K562 (cell line): ENCODE results near the gene FAM53A. TPM values are rescaled to one million over a fixed set of nuclear protein-coding genes. Genes with fewer than 3 reads are reported as not detected.

ENCODE experiments used
- ATF7 ChIP-seq: fragments of 450-650 bp; IDR thresholded peaks from 2 replicates; pipeline ENCODE4 v1.7.1; 2014; ENCODE audit warnings: mild to moderate bottlenecking, moderate library complexity
- EP300 ChIP-seq: IDR thresholded peaks from 2 replicates; pipeline ENCODE4 v1.6.1; 2012; ENCODE audit warnings: low read length, improper control_type of control experiment
- ESRRB ChIP-seq: fragments of 250-450 bp; sonication (Bioruptor Pico); IDR thresholded peaks from 2 replicates; pipeline ENCODE4 v1.5.0; 2020; ENCODE audit warnings: mild to moderate bottlenecking, moderate library complexity, borderline replicate concordance
- FOS ChIP-seq: IDR thresholded peaks from 3 replicates; pipeline ENCODE4 v1.6.1; 2011; ENCODE audit not compliant: insufficient read length; ENCODE audit errors: extremely low read depth
- GATA2 ChIP-seq: sonication (generic); formaldehyde crosslinking; IDR thresholded peaks from 2 replicates; pipeline ENCODE4 v1.4.0; 2020; ENCODE audit warnings: mild to moderate bottlenecking, missing genetic modification reagents
- GATAD2B ChIP-seq: fragments of 450-650 bp; IDR thresholded peaks from 2 replicates; pipeline ENCODE4 v1.6.1; 2017; ENCODE audit warnings: mild to moderate bottlenecking, borderline replicate concordance
- HMG20A ChIP-seq: fragments of 450-650 bp; formaldehyde crosslinking; conservative IDR thresholded peaks from 2 replicates; pipeline ENCODE4 v1.4.0; 2020; ENCODE audit warnings: mild to moderate bottlenecking, mixed read lengths
- JUN ChIP-seq, 2 experiments: sonication (generic) in 1 of 2; formaldehyde crosslinking in 1 of 2; IDR thresholded peaks; 2 replicates each; pipeline versions ENCODE4 v1.6.1 to v1.8.0; 2012 to 2022; ENCODE audit warnings: borderline replicate concordance in 2 of 2, mild to moderate bottlenecking in 2 of 2, improper control_type of control experiment in 1 of 2, low read depth in 1 of 2, low read length in 1 of 2, missing genetic modification reagents in 1 of 2
- NONO ChIP-seq, 2 experiments: fragments of 200-400 bp in 1 of 2; fragments of 450-650 bp in 1 of 2; formaldehyde crosslinking in 1 of 2; IDR thresholded peaks; 2 replicates each; pipeline ENCODE4 v1.6.1; 2017; ENCODE audit warnings: low read depth in 2 of 2, mild to moderate bottlenecking in 2 of 2, moderate library complexity in 2 of 2, low read length in 1 of 2
- NR2C1 ChIP-seq, 2 experiments: fragments of 450-650 bp; IDR thresholded peaks; 2 replicates each; pipeline ENCODE4 v1.6.1; 2017; ENCODE audit warnings: mild to moderate bottlenecking in 2 of 2, antibody characterized with exemption in 1 of 2, inconsistent platforms in 1 of 2, missing compliant biosample characterization in 1 of 2, missing genetic modification characterization in 1 of 2
- NR2C2 ChIP-seq, 2 experiments: fragments of 200-800 bp in 1 of 2; sonication (Bioruptor generic) in 1 of 2; sonication (generic) in 1 of 2; formaldehyde crosslinking in 1 of 2; IDR thresholded peaks; 2 replicates each; pipeline versions ENCODE4 v1.6.1 to v1.8.0; 2016 to 2022; ENCODE audit warnings: mild to moderate bottlenecking in 1 of 2, missing compliant biosample characterization in 1 of 2, missing genetic modification characterization in 1 of 2, missing genetic modification reagents in 1 of 2
- PCBP2 ChIP-seq: fragments of 200-400 bp; formaldehyde crosslinking; IDR thresholded peaks from 2 replicates; pipeline ENCODE4 v1.6.1; 2018; ENCODE audit warnings: low read length, low read depth, mild to moderate bottlenecking, moderate library complexity; ENCODE audit not compliant: poor library complexity, severe bottlenecking
- SAFB ChIP-seq: fragments of 200-400 bp; formaldehyde crosslinking; IDR thresholded peaks from 2 replicates; pipeline ENCODE4 v1.6.1; 2017; ENCODE audit warnings: low read depth, low read length, borderline replicate concordance
- SETDB1 ChIP-seq: IDR thresholded peaks from one replicate; pipeline ENCODE4 v1.6.1; 2012; ENCODE audit warnings: low read length, control low read depth, inconsistent platforms
- SRSF3 ChIP-seq: fragments of 200-400 bp; formaldehyde crosslinking; IDR thresholded peaks from 2 replicates; pipeline ENCODE4 v1.6.1; 2016; ENCODE audit warnings: mild to moderate bottlenecking, low read length, moderate library complexity; ENCODE audit not compliant: insufficient read depth
- YBX1 ChIP-seq: fragments of 450-650 bp; IDR thresholded peaks from 2 replicates; pipeline ENCODE4 v1.7.1; 2016; ENCODE audit warnings: mild to moderate bottlenecking
- ZNF121 ChIP-seq: sonication (generic); formaldehyde crosslinking; conservative IDR thresholded peaks from 2 replicates; pipeline ENCODE4 v1.8.0; 2022; ENCODE audit warnings: missing genetic modification reagents
- ZNF79 ChIP-seq: fragments of 250-450 bp; sonication (Bioruptor Pico); IDR thresholded peaks from 2 replicates; pipeline ENCODE4 v1.4.0; 2020; ENCODE audit warnings: low read depth, mild to moderate bottlenecking, moderate library complexity
- ZSCAN29 ChIP-seq: fragments of 450-650 bp; IDR thresholded peaks from 2 replicates; pipeline ENCODE4 v1.6.1; 2017
- ZZZ3 ChIP-seq: fragments of 450-650 bp; IDR thresholded peaks from 2 replicates; pipeline ENCODE4 v1.6.1; 2016; ENCODE audit warnings: antibody characterized with exemption, mild to moderate bottlenecking, moderate library complexity
- polyA plus RNA-seq, 8 experiments: library from polyadenylated mRNA; depleted of rRNA in 4 of 8; stranded (reverse) in 5 of 8; unstranded in 3 of 8; fragments of >200 nt; fragmentation: Nextera tagmentation in 2 of 8; fragmentation: Illumina TruSeq in 1 of 8; extraction: Ambion mirVana in 2 of 8; extraction: Trizol in 1 of 8; gene quantifications; 2 replicates each; pipeline versions ENCODE4 v1.2.1 to v1.2.3, GENCODE V29; 2011 to 2014; ENCODE audit warnings: inconsistent platforms in 1 of 8, missing spikeins in 1 of 8
- total RNA-seq, 7 experiments: library from RNA; depleted of rRNA in 6 of 7; stranded (reverse); fragments of >200 nt in 6 of 7; fragmentation: Illumina TruSeq in 2 of 7; extraction: Trizol in 2 of 7; gene quantifications; 2 replicates each; pipeline versions ENCODE4 v1.2.1 to v1.2.3, GENCODE V29; 2011 to 2021; ENCODE audit warnings: low replicate concordance in 1 of 7
- TF ChIP-seq, protein P1 (sequence below): fragments of 250-450 bp; sonication (Bioruptor Pico); IDR thresholded peaks from 2 replicates; pipeline ENCODE4 v1.5.1; 2021; ENCODE audit warnings: mild to moderate bottlenecking
- TF ChIP-seq, protein P2 (sequence below): sonication (generic); formaldehyde crosslinking; IDR thresholded peaks from 2 replicates; pipeline ENCODE4 v1.8.1; 2022; ENCODE audit warnings: missing genetic modification reagents
- TF ChIP-seq, protein P3 (sequence below): fragments of 450-650 bp; IDR thresholded peaks from one replicate; pipeline ENCODE4 v1.6.1; 2018; ENCODE audit warnings: mild to moderate bottlenecking, moderate library complexity; ENCODE audit not compliant: partially characterized antibody

FAM53A gene
- total and polyA plus RNA-seq, 9 of the 15 experiments (the other 6 are each of a cell fraction or from before 2014, with no cell fraction given) = 0.53 to 2.7 (median 1.4) TPM; not detected in 2

DNA sequence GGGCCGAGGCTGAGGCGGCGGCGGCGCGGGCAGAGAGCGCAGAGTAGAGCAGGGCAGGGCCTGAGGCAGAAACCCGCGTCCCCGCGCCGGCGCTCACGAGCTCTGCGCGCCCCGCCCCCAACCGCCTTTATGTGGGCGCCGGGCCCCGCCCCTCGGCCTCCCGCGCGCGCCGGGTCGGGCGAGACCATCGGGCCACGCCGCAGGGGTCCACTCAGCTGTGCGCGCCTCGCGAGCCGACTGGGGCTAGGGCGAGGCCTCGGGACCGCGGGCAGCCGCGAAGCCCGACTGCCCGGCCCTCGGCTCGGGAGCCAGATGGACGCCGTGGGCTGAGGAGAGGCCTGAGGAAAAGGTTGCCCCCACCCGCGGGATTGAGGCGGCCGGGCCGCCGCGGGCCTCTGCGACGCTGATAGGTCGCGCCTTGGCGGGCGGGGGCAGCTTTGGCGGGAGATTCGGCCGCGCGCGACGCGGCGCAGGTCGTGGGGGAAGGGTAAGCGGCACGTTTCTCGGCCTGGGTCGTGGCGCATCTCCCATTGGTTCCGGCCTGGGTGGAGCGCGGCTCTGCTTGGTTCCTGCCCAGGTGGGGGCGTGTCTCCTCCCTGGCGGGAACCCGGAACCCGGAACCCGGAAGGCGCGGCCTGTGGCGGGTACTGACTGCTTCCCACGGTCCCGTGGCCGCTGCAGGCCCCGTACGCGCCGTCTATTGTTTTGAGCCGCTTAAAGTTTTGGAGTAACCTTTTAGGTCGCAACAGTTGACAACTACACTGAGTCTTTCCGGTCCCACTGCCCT, 28.3 kb upstream of the FAM53A start, which contains the start of gene SLBP (continued):
- TF ChIP-seq, protein P1, sequence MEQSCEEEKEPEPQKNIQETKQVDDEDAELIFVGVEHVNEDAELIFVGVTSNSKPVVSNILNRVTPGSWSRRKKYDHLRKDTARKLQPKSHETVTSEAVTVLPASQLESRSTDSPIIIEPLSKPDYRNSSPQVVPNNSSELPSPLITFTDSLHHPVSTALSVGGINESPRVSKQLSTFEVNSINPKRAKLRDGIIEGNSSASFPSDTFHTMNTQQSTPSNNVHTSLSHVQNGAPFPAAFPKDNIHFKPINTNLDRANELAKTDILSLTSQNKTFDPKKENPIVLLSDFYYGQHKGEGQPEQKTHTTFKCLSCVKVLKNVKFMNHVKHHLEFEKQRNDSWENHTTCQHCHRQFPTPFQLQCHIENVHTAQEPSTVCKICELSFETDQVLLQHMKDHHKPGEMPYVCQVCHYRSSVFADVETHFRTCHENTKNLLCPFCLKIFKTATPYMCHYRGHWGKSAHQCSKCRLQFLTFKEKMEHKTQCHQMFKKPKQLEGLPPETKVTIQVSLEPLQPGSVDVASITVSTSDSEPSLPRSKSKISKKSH (CRISPR knock-in tag) = no peak
- TF ChIP-seq, protein P2, sequence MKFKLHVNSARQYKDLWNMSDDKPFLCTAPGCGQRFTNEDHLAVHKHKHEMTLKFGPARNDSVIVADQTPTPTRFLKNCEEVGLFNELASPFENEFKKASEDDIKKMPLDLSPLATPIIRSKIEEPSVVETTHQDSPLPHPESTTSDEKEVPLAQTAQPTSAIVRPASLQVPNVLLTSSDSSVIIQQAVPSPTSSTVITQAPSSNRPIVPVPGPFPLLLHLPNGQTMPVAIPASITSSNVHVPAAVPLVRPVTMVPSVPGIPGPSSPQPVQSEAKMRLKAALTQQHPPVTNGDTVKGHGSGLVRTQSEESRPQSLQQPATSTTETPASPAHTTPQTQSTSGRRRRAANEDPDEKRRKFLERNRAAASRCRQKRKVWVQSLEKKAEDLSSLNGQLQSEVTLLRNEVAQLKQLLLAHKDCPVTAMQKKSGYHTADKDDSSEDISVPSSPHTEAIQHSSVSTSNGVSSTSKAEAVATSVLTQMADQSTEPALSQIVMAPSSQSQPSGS = 0 out of 2 replicates have a peak, but pooled peaks have one; percentile 59
- TF ChIP-seq SETDB1 = peak; percentile 5
- TF ChIP-seq ZSCAN29 = no peak
- peak in 1 of 2 experiments; percentile 99; a peak in 2 of 4 replicates for TF ChIP-seq NONO (IDR thresholded peaks at IDR 0.05; ENCODE audit: low read depth in 2 of 2, low read length in 1 of 2)
- peak; percentile 39 for TF ChIP-seq FOS
- peak; percentile 99 for TF ChIP-seq GATAD2B
- TF ChIP-seq, protein P3, sequence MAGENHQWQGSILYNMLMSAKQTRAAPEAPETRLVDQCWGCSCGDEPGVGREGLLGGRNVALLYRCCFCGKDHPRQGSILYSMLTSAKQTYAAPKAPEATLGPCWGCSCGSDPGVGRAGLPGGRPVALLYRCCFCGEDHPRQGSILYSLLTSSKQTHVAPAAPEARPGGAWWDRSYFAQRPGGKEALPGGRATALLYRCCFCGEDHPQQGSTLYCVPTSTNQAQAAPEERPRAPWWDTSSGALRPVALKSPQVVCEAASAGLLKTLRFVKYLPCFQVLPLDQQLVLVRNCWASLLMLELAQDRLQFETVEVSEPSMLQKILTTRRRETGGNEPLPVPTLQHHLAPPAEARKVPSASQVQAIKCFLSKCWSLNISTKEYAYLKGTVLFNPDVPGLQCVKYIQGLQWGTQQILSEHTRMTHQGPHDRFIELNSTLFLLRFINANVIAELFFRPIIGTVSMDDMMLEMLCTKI = no peak
- peak; percentile 65 for TF ChIP-seq EP300
- no peak for TF ChIP-seq PCBP2
- TF ChIP-seq HMG20A (CRISPR knock-in tag) = no peak
- no peak for TF ChIP-seq ZNF121 (CRISPR knock-in tag)
- TF ChIP-seq ESRRB (CRISPR knock-in tag) = no peak
- TF ChIP-seq ATF7 = peak; percentile 99
- peak; percentile 84; the same call in 1 of the 2 replicates for TF ChIP-seq ZZZ3
- TF ChIP-seq YBX1 = no peak
- TF ChIP-seq SAFB = peak; percentile 92
- no peak for TF ChIP-seq GATA2
- TF ChIP-seq JUN (IDR thresholded peaks at IDR 0.05; ENCODE audit: borderline replicate concordance, low read depth, low read length) = peak; percentile 45; the same call in 1 of the 2 replicates
- TF ChIP-seq JUN (CRISPR knock-in tag; IDR thresholded peaks at IDR 0.05; ENCODE audit: borderline replicate concordance) = peak; percentile 65; the same call in 1 of the 2 replicates
- TF ChIP-seq ZNF79 (CRISPR knock-in tag) = no peak
- TF ChIP-seq SRSF3 = no peak
- no peak; the same call in 1 of the 2 replicates for TF ChIP-seq NR2C1 (IDR thresholded peaks at IDR 0.05)
- TF ChIP-seq NR2C1 (tag; IDR thresholded peaks at IDR 0.05) = peak; percentile 46; the same call in 1 of the 2 replicates
- peak; percentile 85 for TF ChIP-seq NR2C2 (CRISPR knock-in tag; IDR thresholded peaks at IDR 0.05)
- peak; percentile 88 for TF ChIP-seq NR2C2 (tag; IDR thresholded peaks at IDR 0.05)
